OCI-LY3 (cell line): ENCODE measurements around the gene PPDPF.

ENCODE experiments used
- H2AFZ ChIP-seq: fragments of 200-600, 300-600 bp; shearing (Covaris generic); 2 replicates; pipeline ENCODE4 v1.6.0; 2014; ENCODE audit warnings: antibody characterized with exemption, low read depth, low read length
- H3K27ac ChIP-seq: fragments of 200-600, 300-600 bp; sonication (generic); 2 replicates; pipeline ENCODE4 v1.5.1; 2014; ENCODE audit warnings: mild to moderate bottlenecking, low read length, moderate library complexity, mixed read lengths
- H3K27me3 ChIP-seq: fragments of 200-600, 300-600 bp; sonication (generic); 2 replicates; pipeline ENCODE4 v1.6.1; 2014; ENCODE audit warnings: low read depth, low read length, mixed read lengths
- H3K36me3 ChIP-seq: fragments of 200-600, 300-600 bp; sonication (generic); replicated peaks from 2 replicates; pipeline ENCODE3; 2014; ENCODE audit warnings: low read depth, low read length, mixed read lengths
- H3K4me1 ChIP-seq: fragments of 300-600, 200-600 bp; sonication (generic); 2 replicates; pipeline ENCODE4 v1.6.1; 2014; ENCODE audit warnings: low read length, mixed read lengths
- H3K4me2 ChIP-seq: fragments of 200-600, 300-600 bp; sonication (generic); 2 replicates; pipeline ENCODE4 v1.6.1; 2014; ENCODE audit warnings: low read length, mixed read lengths
- H3K4me3 ChIP-seq: fragments of 300-600, 200-600 bp; sonication (generic); 2 replicates; pipeline ENCODE4 v1.5.1; 2014; ENCODE audit warnings: antibody characterized with exemption, mild to moderate bottlenecking, low read length, moderate library complexity
- H3K79me2 ChIP-seq: fragments of 300-600, 200-600 bp; shearing (Covaris generic); 2 replicates; pipeline ENCODE4 v1.6.1; 2014; ENCODE audit warnings: mild to moderate bottlenecking, low read length, mixed read lengths
- H3K9ac ChIP-seq: fragments of 300-600, 200-600 bp; shearing (Covaris generic); 2 replicates; pipeline ENCODE4 v1.6.0; 2014; ENCODE audit warnings: mild to moderate bottlenecking, low read length, moderate library complexity
- H3K9me3 ChIP-seq: fragments of 200-600, 300-600 bp; shearing (Covaris generic); 2 replicates; pipeline ENCODE4 v1.6.1; 2014; ENCODE audit warnings: low read length, mixed read lengths; ENCODE audit not compliant: insufficient read depth
- H4K20me1 ChIP-seq: fragments of 200-600, 300-600 bp; sonication (generic); 2 replicates; pipeline ENCODE4 v1.6.1; 2016; ENCODE audit warnings: low read length, mixed read lengths; ENCODE audit not compliant: insufficient read depth
- EZH2phosphoT487 ChIP-seq: fragments of 200-600 bp; shearing (Covaris generic); IDR thresholded peaks from 2 replicates; pipeline ENCODE4 v1.6.1; 2018; ENCODE audit warnings: antibody characterized with exemption, mixed run types, low read depth
- TF ChIP-seq, protein P1 (sequence below): fragments of 200-600, 300-600 bp; sonication (generic); IDR thresholded peaks from 2 replicates; pipeline ENCODE4 v1.5.1; 2014; ENCODE audit warnings: antibody characterized with exemption, low read length, low read depth

PPDPF gene

DNA sequence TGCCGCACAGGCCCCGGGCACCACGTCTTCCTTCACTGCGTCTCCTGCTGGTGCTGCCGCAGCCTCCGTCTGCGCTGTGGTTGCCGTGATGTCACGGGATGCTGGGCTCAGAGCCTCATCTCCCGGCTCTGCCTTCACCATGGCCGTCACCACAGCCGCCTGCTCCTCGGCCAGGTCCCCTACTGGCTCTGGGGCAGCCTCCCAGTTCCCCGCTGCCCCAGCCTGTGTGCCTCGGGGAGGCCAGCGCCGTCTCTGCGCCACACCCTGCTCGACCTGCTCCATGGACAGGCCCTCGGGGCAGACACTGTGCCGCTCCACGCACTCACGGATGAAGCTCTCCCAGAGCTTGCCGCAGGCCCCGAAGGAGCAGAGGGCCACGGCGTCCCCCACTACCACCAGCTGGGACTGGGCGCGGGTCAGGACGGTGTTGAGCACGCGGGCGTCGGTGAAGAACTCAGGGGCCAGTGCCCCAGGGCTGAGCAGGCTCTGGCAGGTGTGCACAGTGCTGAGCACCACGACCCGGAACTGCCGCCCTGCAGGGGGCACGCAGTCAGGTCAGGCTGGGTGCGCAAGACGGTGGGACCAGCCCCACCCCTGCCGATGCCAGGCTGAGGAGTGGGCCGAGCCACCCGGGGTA lies 45.3 kb downstream of the PPDPF start:
- peaks cover 44% of the 10 kb centered on the region for H3K27me3 ChIP-seq
- no peak overlapping the region for H3K4me2 ChIP-seq
- no peak overlapping the region for H3K9ac ChIP-seq
- H2AFZ ChIP-seq = no peak overlapping the region
- peaks cover 67% of the 10 kb centered on the region for H4K20me1 ChIP-seq
- no peak overlapping the region for H3K4me3 ChIP-seq
- peaks cover 25% of the 10 kb centered on the region for H3K4me1 ChIP-seq
- H3K9me3 ChIP-seq = no peaks in the 10 kb centered on the region
- TF ChIP-seq, protein P1, sequence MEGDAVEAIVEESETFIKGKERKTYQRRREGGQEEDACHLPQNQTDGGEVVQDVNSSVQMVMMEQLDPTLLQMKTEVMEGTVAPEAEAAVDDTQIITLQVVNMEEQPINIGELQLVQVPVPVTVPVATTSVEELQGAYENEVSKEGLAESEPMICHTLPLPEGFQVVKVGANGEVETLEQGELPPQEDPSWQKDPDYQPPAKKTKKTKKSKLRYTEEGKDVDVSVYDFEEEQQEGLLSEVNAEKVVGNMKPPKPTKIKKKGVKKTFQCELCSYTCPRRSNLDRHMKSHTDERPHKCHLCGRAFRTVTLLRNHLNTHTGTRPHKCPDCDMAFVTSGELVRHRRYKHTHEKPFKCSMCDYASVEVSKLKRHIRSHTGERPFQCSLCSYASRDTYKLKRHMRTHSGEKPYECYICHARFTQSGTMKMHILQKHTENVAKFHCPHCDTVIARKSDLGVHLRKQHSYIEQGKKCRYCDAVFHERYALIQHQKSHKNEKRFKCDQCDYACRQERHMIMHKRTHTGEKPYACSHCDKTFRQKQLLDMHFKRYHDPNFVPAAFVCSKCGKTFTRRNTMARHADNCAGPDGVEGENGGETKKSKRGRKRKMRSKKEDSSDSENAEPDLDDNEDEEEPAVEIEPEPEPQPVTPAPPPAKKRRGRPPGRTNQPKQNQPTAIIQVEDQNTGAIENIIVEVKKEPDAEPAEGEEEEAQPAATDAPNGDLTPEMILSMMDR = no peak
- TF ChIP-seq EZH2phosphoT487 = no peak
- H3K36me3 ChIP-seq = no peaks in the 10 kb centered on the region
- no peaks in the 10 kb centered on the region for H3K79me2 ChIP-seq
- no peak overlapping the region for H3K27ac ChIP-seq

DNA sequence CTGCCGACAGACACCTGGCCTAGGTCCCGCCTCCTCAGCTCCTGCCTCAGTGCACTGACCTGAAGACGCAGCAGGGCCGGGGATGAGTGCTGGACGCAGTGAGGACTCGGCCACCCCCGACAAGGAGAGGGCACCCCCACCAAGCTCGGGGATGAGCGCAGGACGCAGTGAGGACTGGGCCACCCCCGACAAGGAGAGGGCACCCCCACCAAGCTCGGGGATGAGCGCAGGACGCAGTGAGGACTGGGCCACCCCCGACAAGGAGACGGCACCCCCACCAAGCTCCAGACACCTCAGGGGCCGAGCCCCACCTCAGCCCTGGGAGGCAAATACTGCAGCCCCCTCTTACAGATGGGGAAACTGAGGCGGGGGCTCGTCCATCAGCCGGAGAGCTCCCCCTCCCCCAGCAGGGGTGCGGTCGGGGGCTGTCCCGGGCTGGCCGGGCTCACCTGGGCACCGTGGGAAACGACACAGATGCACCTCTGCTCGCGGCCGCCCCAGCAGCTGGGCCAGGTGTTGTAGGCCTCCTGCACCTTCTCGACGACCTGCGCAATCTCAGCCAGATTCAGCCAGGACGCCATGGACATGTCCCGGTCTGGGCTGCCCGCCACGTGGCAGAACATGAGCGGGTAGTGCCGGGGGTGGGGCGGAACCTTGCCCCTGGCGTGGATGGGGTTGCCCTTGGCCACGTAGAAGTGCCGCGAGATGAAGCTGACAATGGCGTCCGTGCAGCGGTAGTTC lies 46.0 kb downstream of the PPDPF start:
- no peaks in the 10 kb centered on the region for H3K9me3 ChIP-seq
- no peak for TF ChIP-seq EZH2phosphoT487
- TF ChIP-seq, protein P1 = no peak
- H2AFZ ChIP-seq = no peak overlapping the region
- H3K4me1 ChIP-seq = peaks cover 25% of the 10 kb centered on the region
- no peaks in the 10 kb centered on the region for H3K36me3 ChIP-seq
- no peak overlapping the region for H3K9ac ChIP-seq
- peaks cover 67% of the 10 kb centered on the region for H4K20me1 ChIP-seq
- H3K79me2 ChIP-seq = no peaks in the 10 kb centered on the region
- peaks cover 47% of the 10 kb centered on the region for H3K27me3 ChIP-seq
- H3K4me2 ChIP-seq = no peak overlapping the region
- H3K27ac ChIP-seq = no peak overlapping the region
- no peak overlapping the region for H3K4me3 ChIP-seq

DNA sequence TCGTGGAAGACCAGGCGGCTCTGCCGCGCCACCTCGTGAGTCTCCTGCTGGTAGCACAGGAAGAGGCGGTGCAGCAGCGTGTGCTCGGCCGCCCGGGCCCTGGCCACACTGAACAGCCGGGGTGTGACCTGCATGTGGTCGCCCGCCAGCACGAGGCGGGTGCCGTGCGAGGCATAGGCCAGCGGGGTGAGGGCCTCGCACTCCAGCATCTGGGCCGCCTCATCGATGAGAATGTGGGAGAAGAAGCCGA lies 46.5 kb downstream of the PPDPF start:
- no peak overlapping the region for H3K9ac ChIP-seq
- no peak overlapping the region for H3K27ac ChIP-seq
- H3K36me3 ChIP-seq = no peaks in the 10 kb centered on the region
- peaks cover 67% of the 10 kb centered on the region for H4K20me1 ChIP-seq
- H2AFZ ChIP-seq = no peak overlapping the region
- no peak overlapping the region for H3K4me3 ChIP-seq
- H3K27me3 ChIP-seq = peaks cover 51% of the 10 kb centered on the region
- H3K4me1 ChIP-seq = peaks cover 25% of the 10 kb centered on the region
- no peaks in the 10 kb centered on the region for H3K9me3 ChIP-seq
- H3K79me2 ChIP-seq = no peaks in the 10 kb centered on the region
- H3K4me2 ChIP-seq = no peak overlapping the region
- TF ChIP-seq, protein P1 = no peak
- TF ChIP-seq EZH2phosphoT487 = no peak

DNA sequence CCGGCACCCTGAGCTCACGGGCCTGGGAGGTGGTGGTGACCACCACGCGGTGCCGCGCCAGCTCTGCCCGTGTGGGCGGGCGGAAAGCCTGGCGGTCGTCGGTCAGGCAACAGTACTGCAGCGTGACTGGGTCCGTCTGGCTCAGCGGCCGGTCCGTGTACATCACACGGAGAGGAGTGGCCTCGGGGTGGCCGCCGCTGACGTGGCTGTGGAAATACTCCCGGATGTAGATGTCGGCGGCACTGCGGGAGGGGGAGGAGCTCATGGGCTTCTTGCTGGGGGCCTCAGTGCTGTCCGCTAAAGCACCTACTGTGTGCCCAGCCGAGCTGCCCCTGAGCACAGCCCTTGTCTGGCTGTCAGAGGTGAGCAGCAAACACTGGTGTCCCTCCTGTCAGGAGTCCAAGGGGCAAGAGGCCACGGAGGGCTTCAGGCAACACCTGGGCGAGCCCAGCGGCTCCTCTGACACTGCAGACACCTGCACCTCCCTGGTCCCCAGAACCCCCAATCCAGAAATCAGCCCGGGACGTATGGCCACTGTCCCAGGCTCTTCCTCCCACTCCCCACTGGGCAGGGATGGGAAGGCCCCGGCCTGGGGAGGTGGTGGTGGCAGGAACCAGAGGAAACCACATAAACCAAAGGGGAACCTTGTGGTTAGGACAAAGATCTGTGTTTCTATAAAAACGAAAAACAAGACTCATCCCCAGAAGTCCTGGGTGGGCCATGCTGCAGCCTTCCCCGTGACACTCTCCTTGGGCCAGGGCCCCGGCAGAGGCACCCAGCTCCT lies 47.0 kb downstream of the PPDPF start:
- Histone ChIP-seq H3K4me2 (peak overlapping the region; percentile 68), H3K4me1 (peaks cover 25% of the 10 kb centered on the region), H3K9ac (no peak overlapping the region), H3K4me3 (peak overlapping the region; percentile 46), H2AFZ (no peak overlapping the region), H3K36me3 (no peaks in the 10 kb centered on the region), H4K20me1 (peaks cover 66% of the 10 kb centered on the region), H3K79me2 (no peaks in the 10 kb centered on the region), H3K27me3 (peaks cover 56% of the 10 kb centered on the region), H3K27ac (no peak overlapping the region), H3K9me3 (no peaks in the 10 kb centered on the region)
- TF ChIP-seq, protein P1 = no peak
- TF ChIP-seq EZH2phosphoT487 = 0 out of 2 replicates have a peak, but pooled peaks have one; percentile 56
